HG03460 (cell line): ENCODE results near the gene LYL1.

Experiments used
- ATAC-seq: cut with Tn5 transposase; IDR thresholded peaks from one replicate; pipeline ENCODE4 v1.9.1; 2021; ENCODE audit not compliant: unreplicated experiment

Gene LYL1

DNA sequence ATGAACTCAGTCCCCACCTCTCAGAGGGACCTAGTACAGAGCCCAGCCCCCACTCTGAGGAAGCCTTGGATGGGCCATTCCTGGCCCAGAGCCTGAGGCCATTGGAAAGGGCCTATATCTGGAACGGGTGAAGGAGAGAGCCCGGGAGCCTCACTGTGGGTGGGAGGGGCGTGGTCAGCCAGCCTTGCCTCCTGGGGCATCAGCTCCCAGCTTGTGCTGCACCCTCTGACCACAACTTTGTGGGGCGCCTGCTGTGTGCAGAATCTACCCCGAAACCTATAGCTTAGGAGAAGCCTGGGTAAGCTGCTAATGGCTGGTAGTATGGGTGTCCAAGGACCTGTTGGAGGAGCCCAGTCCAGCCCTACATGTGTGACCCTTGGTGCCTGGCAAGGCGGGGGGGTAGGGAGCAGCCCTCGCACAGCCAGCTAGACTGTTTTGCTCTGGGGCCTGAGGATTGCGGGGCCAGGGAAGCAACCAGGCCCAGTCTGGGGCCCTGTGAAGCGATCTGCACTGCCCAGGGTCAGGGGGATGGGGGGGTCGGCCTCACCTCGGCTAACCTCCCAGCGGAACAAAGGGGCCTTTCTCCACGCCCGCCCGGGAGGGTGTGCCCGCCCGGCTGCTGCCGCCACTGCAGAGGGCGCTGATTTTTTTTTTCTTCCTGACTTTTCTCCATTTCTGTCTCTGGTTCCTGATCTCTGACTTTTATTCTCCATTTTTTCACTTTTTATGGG lies 42.3 kb downstream of the LYL1 start:
- no peak for ATAC-seq

DNA sequence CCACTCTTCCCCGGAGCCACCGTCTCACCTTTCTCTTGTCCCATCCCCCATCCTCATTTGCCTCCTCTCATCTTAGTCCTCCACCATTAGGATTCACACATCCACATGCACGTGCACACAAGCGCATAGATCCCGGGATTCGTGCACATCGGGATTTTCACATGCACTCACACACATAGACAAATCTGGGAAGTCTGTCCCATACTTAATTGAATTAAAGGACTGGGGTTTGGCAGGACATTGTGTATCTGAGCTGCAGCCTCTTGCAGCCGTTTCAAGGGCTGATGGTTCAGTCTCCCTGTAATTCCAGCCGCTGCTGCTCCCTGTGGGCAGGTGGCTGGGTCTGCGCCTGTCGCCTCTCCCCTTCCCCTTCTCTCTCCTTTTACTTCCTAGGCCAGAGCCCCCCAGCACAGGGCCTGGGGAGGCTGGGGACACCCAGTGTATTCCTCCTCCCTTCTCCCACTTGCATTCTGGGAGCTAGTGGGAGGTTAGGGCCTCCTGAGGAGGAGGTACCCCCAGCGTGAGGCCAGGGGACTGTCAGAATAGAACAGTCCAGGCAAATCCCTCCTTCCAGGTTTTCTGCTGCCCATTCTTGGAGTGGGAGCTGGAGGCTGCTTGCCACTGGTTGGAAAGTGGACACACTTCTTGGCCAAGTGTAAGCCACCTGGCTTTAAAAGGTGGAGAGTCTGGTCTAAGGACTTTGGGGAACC lies 43.6 kb downstream of the LYL1 start:
- no peak for ATAC-seq

DNA sequence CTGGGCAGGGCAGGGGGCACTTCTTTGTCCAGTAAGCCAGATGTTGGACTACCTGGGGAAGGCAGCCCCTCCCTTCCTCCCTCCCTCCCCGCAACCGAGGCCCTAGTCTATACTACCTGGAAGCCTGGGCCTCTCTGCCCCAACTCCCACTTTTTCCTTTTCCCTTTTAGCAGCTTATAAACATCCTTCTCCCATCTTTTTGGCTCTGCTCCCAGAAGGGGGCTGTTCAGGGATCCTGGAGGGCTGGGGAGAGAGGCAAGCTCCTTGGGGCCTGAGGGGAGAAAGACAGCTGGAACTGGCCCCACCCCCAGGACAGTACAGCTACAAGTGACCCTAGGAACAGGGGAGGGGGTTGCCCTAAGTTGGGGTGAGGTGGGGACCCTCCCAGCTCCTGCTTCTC lies 44.9 kb downstream of the LYL1 start:
- ATAC-seq: no peak

DNA sequence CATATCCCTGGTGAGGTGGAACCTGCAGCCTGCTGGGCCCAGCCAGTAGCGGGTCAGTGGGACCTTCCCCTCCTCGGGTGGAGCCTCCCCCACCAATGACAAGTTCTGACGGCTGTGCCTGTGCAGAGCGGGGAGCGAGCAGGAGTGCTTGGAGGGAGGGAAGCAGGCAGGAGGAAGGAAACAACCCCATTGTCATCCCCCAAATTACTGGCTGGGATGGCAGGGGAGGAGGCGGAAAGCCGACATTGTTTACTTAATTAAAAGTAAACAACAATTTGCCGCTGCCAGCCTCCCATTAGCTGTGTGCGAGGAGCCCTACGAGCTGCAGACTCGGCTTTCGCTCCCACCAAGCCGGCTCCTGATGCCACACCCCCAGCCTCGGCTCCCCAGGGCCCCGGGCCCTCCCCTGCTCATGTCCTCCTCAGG lies 45.5 kb downstream of the LYL1 start:
- no peak for ATAC-seq

DNA sequence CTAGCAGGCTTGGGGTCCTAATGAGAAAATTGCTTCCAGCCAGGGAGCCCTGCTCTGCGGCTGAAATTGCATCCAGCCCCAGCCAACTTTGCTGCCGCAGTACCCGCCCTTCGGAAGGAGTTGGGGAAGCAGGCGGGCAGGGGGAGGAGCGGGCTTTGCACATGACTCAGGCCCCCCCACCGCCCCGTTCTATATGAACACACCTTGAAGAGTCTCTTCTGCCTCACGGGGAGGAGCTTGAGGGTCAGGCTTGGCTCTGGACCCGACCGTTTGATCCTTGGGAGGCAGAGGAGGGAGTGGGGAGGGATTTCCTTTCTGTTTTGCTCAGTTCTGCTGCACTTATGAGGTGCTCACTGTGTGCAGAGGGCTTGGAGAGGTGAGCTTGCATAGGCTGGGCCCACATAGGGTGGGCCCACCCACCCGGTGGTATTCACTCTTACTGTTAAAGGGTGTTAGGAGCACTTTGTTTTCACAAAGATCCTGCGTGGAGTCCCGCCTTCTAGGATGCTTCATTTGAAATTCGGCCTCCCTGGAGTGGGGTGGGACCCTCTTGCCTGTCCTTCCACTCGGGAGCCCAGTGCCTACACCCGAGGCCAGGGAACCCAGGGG lies 46.5 kb downstream of the LYL1 start:
- no peak for ATAC-seq

DNA sequence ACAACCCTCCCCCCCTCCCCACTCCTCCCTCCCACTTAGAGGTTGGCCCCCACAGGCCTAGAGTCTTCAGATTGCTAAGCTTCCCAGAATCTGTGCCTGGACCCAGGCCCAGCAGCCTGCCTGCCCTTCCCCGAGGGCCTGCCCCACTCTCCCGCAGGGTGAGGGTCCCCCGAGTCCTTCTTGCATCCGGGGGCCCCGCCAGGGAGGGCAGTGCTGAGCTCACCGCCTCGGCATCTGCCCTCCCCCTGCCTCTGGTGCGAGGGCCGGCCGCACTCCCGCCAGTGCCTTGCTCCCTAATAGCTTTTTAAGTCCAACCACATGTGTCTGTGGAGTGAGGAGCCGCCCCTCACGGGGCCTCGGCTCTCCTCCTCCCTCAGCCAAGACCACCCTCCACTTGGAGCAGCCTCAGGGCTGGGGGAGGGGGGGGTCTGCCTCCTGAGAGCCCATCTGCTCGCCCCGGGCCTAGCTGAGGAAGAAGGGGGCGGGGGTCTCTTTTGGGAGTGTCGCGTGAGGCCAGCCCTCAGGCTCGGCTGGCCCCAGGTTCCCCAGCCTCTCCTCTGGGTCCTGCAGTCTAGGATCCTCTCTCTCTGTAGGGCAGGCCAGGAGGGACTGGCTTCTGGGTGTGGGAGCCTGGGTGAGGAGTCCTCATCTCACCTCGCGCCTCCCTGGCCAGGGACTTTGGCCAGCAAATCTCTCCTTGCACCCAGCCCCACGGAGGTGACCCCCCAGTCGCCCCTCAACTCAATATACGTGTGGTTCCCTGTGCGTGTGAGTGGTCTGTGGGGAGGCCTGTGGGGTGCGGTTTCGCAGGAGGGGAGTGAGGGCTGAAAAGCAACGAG lies 47.2 kb downstream of the LYL1 start:
- no peak for ATAC-seq

DNA sequence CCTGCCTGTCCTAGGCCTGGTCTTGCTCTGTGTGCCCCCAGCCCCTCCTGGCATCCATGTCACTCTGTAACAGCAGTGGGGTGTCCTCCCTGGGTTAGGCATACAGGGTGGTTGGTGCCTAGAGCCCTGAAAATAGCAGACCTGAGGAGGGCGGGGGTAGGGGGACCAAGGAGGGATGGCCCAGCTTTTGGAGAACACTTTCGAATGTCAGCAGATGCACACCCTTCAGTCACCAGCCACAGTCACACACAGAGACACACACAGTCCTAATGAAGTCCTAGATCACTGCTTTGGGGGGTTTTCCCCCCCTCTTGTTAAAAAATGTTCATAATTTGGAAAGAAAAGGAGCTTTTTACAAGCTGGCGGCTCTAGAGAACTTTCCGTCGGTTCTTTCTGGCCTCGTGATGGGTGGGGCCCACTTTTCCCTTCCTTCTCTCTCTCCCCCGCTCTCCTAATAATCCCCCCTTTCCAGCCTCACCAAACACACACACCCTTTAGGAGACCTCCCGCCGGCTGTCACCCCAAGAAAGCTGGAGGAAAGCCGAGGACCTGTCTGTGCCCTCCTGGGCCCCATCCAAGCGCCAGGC lies 47.9 kb downstream of the LYL1 start:
- no peak for ATAC-seq

DNA sequence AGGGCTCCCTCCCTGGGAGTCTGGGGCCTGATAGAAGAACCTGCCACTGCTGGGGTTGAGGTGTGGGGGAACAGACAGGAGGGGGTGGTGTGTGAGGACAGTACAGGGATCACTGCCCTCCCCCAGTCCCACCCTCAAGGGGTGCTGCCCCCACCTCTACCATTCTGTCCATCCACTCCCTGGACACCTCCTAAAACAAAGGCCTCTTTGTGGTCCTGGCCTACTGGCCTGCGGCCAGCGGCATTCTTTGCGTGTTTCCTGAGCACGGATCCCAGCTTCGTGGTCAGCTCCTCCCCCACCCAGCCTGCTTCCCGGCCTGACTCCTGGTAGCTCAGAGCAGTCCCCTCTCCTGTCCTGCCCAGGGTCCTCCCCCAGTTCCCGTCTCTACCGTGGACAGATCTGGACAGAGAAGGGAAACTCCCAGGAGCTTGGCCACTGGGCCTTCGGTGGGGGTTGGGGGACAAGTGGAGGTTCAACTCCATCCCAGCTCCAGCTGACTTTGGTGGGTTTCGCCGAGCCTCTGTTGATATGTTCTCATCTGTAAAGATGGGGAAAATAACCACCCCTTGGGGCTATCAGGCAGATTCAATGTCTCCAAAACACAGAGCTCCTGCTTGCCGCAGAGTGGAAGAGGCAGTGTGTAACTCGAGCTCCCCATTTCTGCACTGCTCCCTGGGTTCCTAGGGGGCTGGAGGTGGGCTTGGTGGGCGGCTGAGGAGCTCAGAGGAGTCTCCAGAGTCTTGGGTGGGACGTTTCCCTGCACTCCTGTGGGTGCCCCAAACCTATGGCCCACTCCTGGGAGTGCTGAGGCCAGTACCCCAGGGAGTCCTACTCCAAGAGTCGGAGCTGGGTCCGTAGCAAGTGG lies 48.7 kb downstream of the LYL1 start:
- no peak for ATAC-seq

DNA sequence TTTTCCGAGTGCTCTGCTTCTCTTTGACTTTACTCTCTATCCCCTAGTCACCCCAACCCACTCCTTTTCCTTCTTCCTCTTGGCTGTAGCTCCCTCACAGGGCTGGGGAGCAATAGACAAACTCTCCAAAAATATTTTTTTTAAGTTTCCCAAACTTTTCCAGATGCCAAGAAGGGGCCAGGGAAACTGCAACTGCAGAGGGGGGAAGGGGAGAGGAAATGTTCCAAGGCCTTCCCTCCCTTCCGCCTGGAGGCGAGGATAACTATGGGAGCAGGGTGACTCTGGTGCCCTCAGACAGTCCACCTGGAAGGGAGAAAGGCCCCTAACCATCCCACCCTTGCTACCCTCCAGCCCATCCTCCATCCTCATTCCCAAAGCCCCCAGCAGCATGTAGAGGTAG lies 49.4 kb downstream of the LYL1 start:
- no peak for ATAC-seq

DNA sequence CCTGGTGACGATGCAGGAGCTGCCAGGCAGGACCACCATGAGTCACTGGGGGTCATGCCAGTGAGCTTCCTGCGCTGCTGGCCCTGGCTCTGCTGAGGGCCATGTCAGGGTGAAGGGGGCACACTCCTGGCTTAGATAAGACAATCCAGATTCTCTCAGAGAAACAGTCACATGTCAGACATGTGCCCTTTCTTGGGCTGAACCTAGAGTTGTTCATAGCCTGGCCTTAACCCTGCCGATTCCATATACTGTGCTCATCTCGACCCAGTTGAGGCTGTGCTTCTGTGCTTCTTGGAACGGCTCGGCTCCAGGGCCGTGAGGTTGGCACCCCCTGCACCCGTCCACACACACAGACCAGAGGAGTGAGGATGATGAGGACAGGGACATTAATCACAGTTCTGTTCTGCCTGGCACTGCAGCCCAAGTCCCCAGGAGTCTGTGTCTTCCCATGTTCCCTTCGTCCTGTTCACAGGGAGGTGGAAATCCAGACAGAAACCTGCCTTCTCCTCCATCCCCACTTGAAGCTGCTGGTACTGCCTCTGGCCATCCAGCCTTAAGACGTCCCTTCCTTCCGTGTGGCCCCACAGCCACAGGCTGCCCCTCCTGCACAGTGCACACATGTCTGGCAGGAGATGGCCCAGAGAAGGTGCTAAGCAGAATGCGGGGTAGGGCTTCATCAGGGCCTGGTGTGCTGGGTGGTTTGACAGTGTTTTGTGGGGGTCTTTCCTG lies 50.0 kb downstream of the LYL1 start:
- ATAC-seq: no peak

DNA sequence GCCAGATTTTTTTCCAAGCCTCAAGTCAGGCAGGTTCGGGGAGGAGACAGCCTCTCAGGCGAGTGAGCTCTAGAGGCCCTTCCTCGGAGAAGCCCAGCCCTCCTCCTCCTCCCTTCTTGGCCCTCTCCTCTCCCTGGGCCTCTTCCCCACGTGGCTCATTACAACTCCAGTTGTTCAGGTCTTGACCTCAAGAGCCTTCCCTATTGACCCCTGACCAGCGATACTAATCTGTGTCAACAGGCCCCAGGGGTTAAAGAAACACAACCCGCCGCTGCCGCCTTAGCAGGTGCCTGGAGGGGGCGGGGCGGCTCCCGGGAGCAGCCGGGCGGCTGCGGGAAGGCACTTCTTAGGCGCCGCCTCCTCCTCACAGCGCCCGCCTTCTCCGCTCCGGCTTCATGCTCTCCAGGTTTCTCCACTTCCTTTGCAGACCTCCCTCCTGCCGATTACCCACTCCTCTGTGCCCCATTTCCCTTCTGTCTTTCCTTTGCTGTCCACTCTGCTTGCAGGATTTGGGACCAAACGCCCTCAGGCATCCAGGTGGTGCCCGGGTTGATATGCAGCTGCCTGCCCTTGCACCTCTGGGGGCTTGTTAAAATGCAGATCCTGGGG lies 51.0 kb downstream of the LYL1 start:
- ATAC-seq: no peak

DNA sequence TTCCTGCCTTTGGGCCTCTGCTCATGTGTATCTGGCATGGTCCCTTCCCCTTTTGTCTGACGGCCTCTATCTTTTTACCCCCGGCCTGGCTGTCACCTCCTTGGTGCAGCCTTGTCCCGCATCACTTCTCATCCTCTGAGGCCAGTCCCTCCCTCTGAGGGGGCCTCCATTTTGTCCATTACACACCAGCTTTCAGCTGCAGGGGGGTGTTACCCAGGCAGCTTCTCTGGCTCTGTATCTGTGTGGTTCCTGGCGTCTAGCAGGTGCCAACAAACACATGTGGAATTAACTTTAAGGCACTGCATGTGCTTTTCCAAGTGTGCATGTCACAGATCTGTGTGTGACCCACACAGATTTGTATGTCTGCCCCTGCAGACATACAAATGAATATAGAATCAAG lies 52.4 kb downstream of the LYL1 start:
- no peak for ATAC-seq
